Left forelimb (tissue), 1 donor: ENCODE data around the gene TPBG.
"Not testable (repeated sequence)": the region's sequence is repeated elsewhere in the genome, so short reads cannot be mapped to it uniquely, and the experiment has no call there.

ENCODE experiments used
- DNase-seq: peaks from one replicate; pipeline ENCODE4 v3.0.0-alpha.2; 2018; ENCODE audit warnings: low spot score

The TPBG gene

GRCh38 chr6:82374516-82374915 is 10.9 kb downstream of the TPBG start:
- no peak for DNase-seq

GRCh38 chr6:82376636-82377035 is 13.0 kb downstream of the TPBG start:
- DNase-seq, result no peak

GRCh38 chr6:82380566-82381185 is 17.1 kb downstream of the TPBG start:
- DNase-seq, result no peak

GRCh38 chr6:82381278-82381677 is 17.7 kb downstream of the TPBG start:
- no peak for DNase-seq

- no peak for DNase-seq
Measured at GRCh38 chr6:82385102-82385501, 21.5 kb downstream of the TPBG start.

GRCh38 chr6:82385546-82385945 is 21.9 kb downstream of the TPBG start:
- no peak for DNase-seq

GRCh38 chr6:82385961-82386360 is 22.3 kb downstream of the TPBG start:
- DNase-seq, result no peak

- DNase-seq, result not testable (repeated sequence)
Measured at GRCh38 chr6:82394770-82395169, 31.2 kb downstream of the TPBG start.

- DNase-seq, result no peak
Measured at GRCh38 chr6:82396964-82397751, 33.5 kb downstream of the TPBG start.

GRCh38 chr6:82397962-82398692 is 34.5 kb downstream of the TPBG start:
- DNase-seq, result no peak

GRCh38 chr6:82408952-82409431 is 45.4 kb downstream of the TPBG start:
- DNase-seq, result no peak

- DNase-seq, result no peak
Measured at GRCh38 chr6:82410151-82410648, 46.6 kb downstream of the TPBG start.

GRCh38 chr6:82413868-82414267 is 50.3 kb downstream of the TPBG start:
- no peak for DNase-seq

- DNase-seq, result no peak
Measured at GRCh38 chr6:82415820-82416219, 52.2 kb downstream of the TPBG start.

- DNase-seq, result no peak
Measured at GRCh38 chr6:82416346-82416745, 52.7 kb downstream of the TPBG start.
